Muscle of back (tissue), 11 donors: ENCODE results near the gene CPNE8. TPM values are rescaled to one million over a fixed set of nuclear protein-coding genes. Genes with fewer than 3 reads are reported as not detected.
"Not testable (repeated sequence)": the region's sequence is repeated elsewhere in the genome, so short reads cannot be mapped to it uniquely, and the experiment has no call there.

ENCODE experiments used
- DNase-seq, 3 donors: peaks; one replicate each; pipeline versions ENCODE4 v3.0.0 to v3.0.0-alpha.2; 2013
- polyA plus RNA-seq, 10 donors: library from polyadenylated mRNA; unstranded; fragments of 120-200 nt; gene quantifications; one replicate each; pipeline ENCODE4 v1.2.1, GENCODE V29; 2013; ENCODE audit not compliant: insufficient read length in 10 of 10

The CPNE8 gene
- polyA plus RNA-seq, 10 donors = 6.5 to 9.8 (median 8.6) TPM

- not testable (repeated sequence) for DNase-seq
Observed at GRCh38 chr12:38742496-38742895, 162.9 kb downstream of the CPNE8 start.

GRCh38 chr12:38736821-38737220 is 168.6 kb downstream of the CPNE8 start:
- DNase-seq = no peak

- no peak for DNase-seq
Observed at GRCh38 chr12:38732761-38733160, 172.6 kb downstream of the CPNE8 start.

DNA sequence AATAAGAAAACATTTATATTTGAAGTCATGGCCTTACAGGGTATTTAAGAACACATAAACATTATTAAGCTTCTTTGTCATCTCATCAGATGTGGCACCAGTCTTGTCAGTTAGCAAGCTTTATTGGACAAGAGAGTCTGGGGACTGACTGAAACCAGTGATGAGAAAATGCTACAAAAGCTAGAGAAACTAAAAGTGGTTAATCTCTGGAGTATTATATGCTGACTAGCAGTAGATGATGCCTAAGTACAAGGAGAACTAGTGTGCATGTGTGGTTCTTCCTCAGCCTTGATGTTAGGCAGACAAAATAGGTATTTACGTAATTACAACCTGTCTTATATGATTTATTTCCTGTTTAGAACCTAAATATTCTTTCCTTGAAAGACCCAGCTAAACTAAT is 176.5 kb downstream of the CPNE8 start:
- DNase-seq = no peak

GRCh38 chr12:38721611-38722252 is 183.7 kb downstream of the CPNE8 start:
- no peak for DNase-seq

- no peak for DNase-seq
Observed at GRCh38 chr12:38720661-38721060, 184.7 kb downstream of the CPNE8 start.

DNA sequence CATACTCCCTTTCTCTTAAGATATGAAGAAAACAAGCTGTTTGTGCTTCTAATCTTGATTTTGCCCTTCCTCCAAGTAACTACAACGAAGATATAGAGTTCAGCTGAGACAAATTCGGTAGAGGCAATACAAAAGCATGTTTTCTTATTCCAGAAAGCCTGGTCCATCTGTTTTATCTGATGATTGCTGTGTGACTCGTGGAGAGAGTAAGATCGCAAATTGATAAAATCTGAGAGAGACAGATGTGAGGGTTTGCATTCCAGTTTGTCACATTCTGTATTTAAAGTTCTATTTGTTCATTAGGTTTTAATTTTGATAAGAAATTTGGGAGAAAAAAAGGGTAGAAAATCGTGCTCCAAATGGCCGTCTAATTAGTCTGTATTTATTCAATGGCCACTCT is 192.1 kb downstream of the CPNE8 start:
- DNase-seq = no peak

DNA sequence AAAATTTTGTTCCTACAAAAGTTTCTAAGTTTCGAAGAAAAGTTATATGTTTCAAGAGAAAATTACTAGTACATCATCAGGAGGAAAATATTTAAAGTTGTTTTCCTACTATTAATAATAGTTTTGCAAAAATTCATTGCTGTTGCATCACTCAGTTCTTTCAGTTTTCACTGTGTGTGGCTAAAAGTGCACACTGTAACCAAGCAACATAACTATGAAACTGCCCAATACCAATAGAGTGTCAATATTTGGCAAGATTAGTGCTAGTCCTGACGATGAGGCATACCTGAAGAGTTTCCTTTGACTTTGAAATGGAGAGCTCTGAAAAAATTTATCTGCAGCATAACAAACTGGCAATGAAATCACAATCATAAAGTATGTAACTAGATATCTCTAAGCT is 194.3 kb downstream of the CPNE8 start:
- peak in 1 of 3 donors; percentile 9 for DNase-seq

DNA sequence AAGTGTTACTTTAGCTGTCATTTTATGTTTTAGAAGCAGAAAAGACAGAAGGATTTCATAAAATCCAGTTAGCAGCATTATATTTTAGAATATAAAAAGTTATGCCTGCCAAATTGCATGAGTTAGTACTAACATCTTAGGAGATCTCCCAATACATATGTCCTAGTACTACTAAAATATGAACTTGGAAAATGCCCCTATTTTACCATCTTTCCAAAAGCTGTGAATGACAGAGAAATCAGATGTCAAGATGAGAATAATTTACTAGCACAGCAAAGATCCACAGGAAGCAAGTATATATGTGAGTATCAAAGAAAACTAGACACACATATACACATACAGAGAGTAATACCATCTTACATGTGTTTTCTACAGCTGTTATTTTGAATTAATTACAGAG is 196.9 kb downstream of the CPNE8 start:
- DNase-seq = no peak

GRCh38 chr12:38707648-38708047 is 197.7 kb downstream of the CPNE8 start:
- no peak for DNase-seq

DNA sequence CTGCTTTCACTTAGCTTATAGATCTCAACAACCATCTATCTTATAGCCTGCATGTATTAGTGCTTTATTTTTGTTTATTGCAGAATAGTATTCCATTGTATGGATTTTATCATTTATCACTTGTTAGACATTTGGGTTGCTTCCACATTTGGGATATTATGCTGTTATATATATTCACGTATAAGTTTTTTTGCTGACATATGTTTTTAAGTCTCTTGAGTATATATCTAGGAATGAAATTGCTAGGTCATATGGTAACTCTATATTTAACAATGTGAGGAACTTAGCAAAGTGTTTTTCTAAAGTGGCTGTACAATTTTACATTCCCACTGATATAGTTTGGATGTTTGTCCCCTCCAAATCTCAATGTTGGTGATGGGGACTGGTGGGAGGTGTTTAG is 208.1 kb downstream of the CPNE8 start:
- no peak for DNase-seq

- no peak for DNase-seq
Observed at GRCh38 chr12:38695057-38695456, 210.3 kb downstream of the CPNE8 start.

DNA sequence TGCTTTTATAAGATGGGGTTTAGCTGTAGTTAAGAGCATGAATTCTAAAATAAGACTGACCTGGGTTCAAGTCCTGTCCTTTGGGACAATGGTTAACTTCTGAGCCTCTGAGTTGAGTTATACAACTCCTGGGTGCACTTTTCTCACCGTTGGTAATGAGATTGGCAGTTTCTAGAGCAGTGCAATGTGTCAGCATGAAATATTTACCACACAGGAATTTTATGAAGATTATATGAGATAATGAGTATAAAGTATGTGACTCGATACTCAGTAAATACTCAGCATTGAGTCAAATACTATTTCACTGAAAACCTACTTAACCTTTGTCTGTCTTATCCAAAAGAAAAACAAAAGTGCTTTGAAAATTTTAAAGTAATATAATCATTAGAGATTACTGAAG is 214.2 kb downstream of the CPNE8 start:
- no peak for DNase-seq

DNA sequence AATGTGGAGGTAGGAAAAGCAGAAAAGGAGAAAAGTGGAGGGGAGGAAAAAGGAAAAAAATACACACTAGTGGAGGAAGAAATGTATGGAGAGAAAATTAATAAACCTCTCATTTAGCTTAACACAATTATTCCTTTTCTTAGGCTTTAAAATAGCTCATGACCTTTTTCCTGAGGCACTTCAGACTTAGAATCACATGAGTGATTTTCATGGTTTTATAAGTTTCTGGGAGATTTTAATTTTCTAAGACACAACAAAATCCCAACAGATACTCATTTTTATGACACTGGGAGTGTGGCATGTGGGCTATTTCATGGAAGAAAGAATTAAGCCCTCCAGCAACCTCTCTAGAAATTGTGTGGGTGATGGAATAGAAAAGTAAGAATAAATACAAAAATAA is 214.7 kb downstream of the CPNE8 start:
- DNase-seq = no peak

DNA sequence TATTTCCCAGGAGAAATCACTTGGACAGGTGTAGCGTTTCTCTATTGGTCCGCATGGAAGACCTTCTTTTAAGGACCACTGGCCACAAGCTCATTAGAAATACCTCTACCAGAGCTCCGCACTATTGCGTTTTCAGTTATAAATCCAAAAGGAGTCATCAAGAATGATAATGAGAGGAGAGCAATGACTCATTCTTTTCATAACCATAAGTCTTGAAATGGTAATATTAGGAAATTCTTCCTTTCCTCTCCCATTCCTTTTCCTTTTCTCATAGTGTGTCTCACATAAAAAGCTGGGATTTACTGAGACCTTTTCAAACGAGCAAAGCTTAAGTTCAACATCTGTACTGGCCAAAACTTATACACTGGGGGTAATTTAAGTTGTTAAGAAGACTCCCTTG is 215.7 kb downstream of the CPNE8 start:
- DNase-seq = peak in 1 of 3 donors; percentile 13

DNA sequence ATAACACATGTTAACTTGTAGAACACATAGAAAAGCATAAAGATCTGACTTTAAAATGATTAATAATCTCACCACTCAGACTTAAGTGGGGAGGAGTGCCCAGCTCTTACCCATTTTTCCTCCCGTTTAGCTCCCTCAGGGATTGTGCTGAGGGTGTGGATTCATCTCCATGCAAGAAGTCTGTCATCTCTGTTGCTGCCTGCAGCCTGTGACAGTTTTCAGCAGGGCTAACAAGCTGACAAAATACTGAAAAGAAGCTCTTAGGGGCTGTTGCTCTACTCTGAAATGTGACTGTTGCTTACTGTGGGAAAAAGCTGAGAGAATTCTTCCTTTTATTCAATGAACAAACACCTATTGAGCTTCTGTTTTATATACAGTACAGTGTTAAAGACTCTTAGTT is 216.2 kb downstream of the CPNE8 start:
- DNase-seq = no peak

DNA sequence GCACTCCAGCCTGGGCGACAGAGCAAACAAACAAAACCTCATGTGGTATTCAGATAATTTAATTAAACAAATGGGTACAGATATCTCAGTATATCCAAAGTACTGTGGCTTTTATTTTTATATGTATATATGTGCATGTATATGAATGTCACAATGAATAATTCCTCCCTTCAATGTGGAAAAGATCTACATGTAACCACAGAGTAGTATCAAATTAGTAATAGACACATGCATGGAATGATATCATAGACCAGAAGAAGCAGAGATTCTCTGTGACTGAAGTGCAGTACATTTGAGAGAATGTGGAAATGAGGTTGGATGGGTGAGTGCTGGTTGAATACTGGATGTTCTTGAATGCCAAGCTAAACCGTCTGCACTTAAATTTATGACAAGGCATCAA is 222.9 kb downstream of the CPNE8 start:
- DNase-seq = no peak

DNA sequence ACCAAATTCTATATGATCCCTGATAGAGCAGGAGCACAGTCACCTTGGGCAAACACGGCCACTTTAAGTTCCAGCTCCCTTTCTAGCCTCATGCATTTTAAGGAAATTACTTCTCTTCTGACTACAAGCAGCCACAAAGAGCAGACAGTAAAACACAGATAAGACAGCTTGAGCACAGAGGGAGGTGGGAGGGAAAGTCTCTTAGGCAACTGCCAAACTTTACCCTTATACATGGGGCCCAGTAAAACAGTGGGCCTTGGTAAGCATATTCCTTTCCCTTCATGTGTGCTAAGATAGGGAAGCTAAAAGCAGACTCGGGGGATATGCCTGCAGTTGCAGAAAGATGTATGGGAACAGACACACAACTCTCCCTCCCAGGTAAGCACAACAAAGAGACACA is 235.9 kb downstream of the CPNE8 start:
- peak in 1 of 3 donors; percentile 41 for DNase-seq

- DNase-seq = no peak
Observed at GRCh38 chr12:38669081-38669480, 236.3 kb downstream of the CPNE8 start.

- no peak for DNase-seq
Observed at GRCh38 chr12:38666425-38666824, 239.0 kb downstream of the CPNE8 start.

GRCh38 chr12:38664661-38665269 is 240.6 kb downstream of the CPNE8 start:
- DNase-seq = no peak

DNA sequence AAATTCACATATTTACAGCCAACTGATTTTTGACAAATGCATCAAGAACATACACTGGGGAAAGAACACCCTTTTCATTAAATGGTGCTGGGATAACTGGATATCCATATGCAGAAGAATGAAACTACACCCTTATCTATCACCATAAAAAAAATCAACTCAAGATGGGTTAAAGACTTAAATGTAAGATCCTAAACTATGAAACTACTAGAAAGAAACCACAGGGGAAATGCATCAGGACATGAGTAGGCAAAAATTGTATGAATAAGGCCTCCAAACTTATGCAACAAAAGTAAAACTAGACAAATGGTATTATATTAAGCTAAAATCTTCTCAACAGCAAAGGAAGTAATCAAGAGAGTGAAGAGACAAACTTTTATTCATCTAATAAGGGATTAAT is 242.6 kb downstream of the CPNE8 start:
- DNase-seq = no peak

- DNase-seq = no peak
Observed at GRCh38 chr12:38653650-38654049, 251.7 kb downstream of the CPNE8 start.

DNA sequence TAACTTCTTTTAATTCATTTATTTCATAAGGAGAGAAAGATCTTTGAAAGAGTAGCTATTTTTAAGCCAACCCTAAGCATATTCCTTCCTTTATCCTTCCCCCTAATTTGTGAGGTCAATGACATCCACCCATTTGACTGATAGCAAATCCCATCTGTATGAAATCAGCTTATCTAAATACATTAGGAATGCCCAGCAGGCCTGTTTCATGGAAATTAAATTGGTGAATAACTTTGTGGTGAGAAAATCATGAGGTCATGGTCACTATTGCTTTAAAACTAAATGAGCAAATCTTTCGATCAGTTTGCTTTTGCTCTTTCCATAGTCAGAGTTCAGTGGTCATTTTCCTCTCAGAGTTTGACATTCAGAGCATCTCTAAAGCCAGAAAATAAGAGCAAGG is 256.6 kb downstream of the CPNE8 start:
- DNase-seq = no peak
